Karpas-422 (cell line): ENCODE measurements around the gene TP53BP2. TPM values are rescaled to one million over a fixed set of nuclear protein-coding genes. Genes with fewer than 3 reads are reported as not detected.
"Not testable (repeated sequence)": the region's sequence is repeated elsewhere in the genome, so short reads cannot be mapped to it uniquely, and the experiment has no call there.

ENCODE experiments used
- DNase-seq: peaks from one replicate; pipeline ENCODE4 v3.0.0-alpha.2; 2015
- H2AFZ ChIP-seq: fragments of 200-600 bp; sonication (generic); 2 replicates; pipeline ENCODE4 v1.6.1; 2014; ENCODE audit warnings: antibody characterized with exemption, low read length, mixed read lengths
- H3K27ac ChIP-seq: fragments of 200-600 bp; sonication (generic); 2 replicates; pipeline ENCODE4 v1.5.1; 2014; ENCODE audit warnings: mild to moderate bottlenecking, low read length, moderate library complexity
- H3K27me3 ChIP-seq: fragments of 200-600 bp; sonication (generic); 2 replicates; pipeline ENCODE4 v1.6.1; 2014; ENCODE audit warnings: low read length, mixed read lengths
- H3K36me3 ChIP-seq: fragments of 200-600 bp; sonication (generic); 2 replicates; pipeline ENCODE4 v1.6.1; 2014; ENCODE audit warnings: low read length, mixed read lengths; ENCODE audit not compliant: insufficient read depth
- H3K4me1 ChIP-seq: fragments of 200-600 bp; sonication (generic); 2 replicates; pipeline ENCODE4 v1.6.1; 2014; ENCODE audit warnings: mild to moderate bottlenecking, low read length, mixed read lengths
- H3K4me2 ChIP-seq: fragments of 200-600 bp; sonication (generic); 2 replicates; pipeline ENCODE4 v1.6.1; 2014; ENCODE audit warnings: low read length, low read depth, mild to moderate bottlenecking; ENCODE audit not compliant: poor library complexity, severe bottlenecking
- H3K4me3 ChIP-seq: fragments of 200-600 bp; sonication (generic); 2 replicates; pipeline ENCODE4 v1.5.1; 2014; ENCODE audit warnings: mild to moderate bottlenecking, antibody characterized with exemption, low read length, mixed read lengths
- H3K79me2 ChIP-seq: fragments of 200-600 bp; sonication (generic); 2 replicates; pipeline ENCODE4 v1.6.1; 2014; ENCODE audit warnings: mild to moderate bottlenecking, low read length, mixed read lengths
- H3K9ac ChIP-seq: fragments of 200-600 bp; sonication (generic); 2 replicates; pipeline ENCODE4 v1.6.0; 2014; ENCODE audit warnings: low read length
- H3K9me2 ChIP-seq: fragments of 200-600 bp; sonication (generic), shearing (Covaris generic); replicated peaks from 2 replicates; pipeline ENCODE4 v1.6.0; 2014; ENCODE audit warnings: mild to moderate bottlenecking, low read length, moderate library complexity; ENCODE audit not compliant: insufficient read depth
- H3K9me3 ChIP-seq: fragments of 300-700, 200-600 bp; sonication (generic); 2 replicates; pipeline ENCODE4 v1.6.1; 2014; ENCODE audit warnings: low read length, mixed read lengths
- H4K20me1 ChIP-seq: fragments of 200-600 bp; sonication (generic); 2 replicates; pipeline ENCODE4 v1.6.1; 2014; ENCODE audit warnings: mild to moderate bottlenecking, antibody characterized with exemption, low read length, low read depth; ENCODE audit not compliant: insufficient read depth
- total RNA-seq: library from RNA; depleted of rRNA; stranded (reverse); fragments of >200 nt; shearing (Covaris generic); gene quantifications from 2 replicates; pipeline ENCODE4 v1.2.3, GENCODE V29; 2014; ENCODE audit warnings: low replicate concordance

Gene TP53BP2
- total RNA-seq, 1 experiment from 2014 or later = 1.5 TPM

GRCh38 chr1:223824712-223825111 lies 21.0 kb downstream of the TP53BP2 start:
- DNase-seq = no peak
- H3K27me3 ChIP-seq = no peaks in the 10 kb centered on the region
- H3K27ac ChIP-seq = no peak overlapping the region
- no peak overlapping the region for H2AFZ ChIP-seq
- H3K9me2 ChIP-seq = no peaks in the 10 kb centered on the region
- H3K4me1 ChIP-seq = no peaks in the 10 kb centered on the region
- no peak overlapping the region for H3K4me2 ChIP-seq
- no peaks in the 10 kb centered on the region for H4K20me1 ChIP-seq
- no peak overlapping the region for H3K9ac ChIP-seq
- H3K36me3 ChIP-seq = no peaks in the 10 kb centered on the region
- H3K4me3 ChIP-seq = no peak overlapping the region
- no peaks in the 10 kb centered on the region for H3K9me3 ChIP-seq
- H3K79me2 ChIP-seq = no peaks in the 10 kb centered on the region

- Histone ChIP-seq H3K36me3 (no peaks in the 10 kb centered on the region), H4K20me1 (no peaks in the 10 kb centered on the region), H2AFZ (no peak overlapping the region), H3K9me3 (no peaks in the 10 kb centered on the region), H3K27me3 (no peaks in the 10 kb centered on the region), H3K79me2 (no peaks in the 10 kb centered on the region), H3K9ac (no peak overlapping the region), H3K9me2 (no peaks in the 10 kb centered on the region), H3K27ac (no peak overlapping the region), H3K4me3 (no peak overlapping the region), H3K4me1 (no peaks in the 10 kb centered on the region), H3K4me2 (no peak overlapping the region)
- no peak for DNase-seq
These were observed 21.5 kb downstream of the TP53BP2 start for GRCh38 chr1:223824287-223824686.

- Histone ChIP-seq H3K9ac (no peak overlapping the region), H2AFZ (no peak overlapping the region)
These were observed 24.8 kb downstream of the TP53BP2 start for GRCh38 chr1:223820971-223821370.

GRCh38 chr1:223820515-223820858 lies 25.3 kb downstream of the TP53BP2 start:
- H3K27me3 ChIP-seq = no peaks in the 10 kb centered on the region
- H3K4me3 ChIP-seq = no peak overlapping the region
- H3K4me1 ChIP-seq = no peaks in the 10 kb centered on the region
- H3K9ac ChIP-seq = no peak overlapping the region
- H3K79me2 ChIP-seq = no peaks in the 10 kb centered on the region
- H3K9me2 ChIP-seq = no peaks in the 10 kb centered on the region
- H4K20me1 ChIP-seq = no peaks in the 10 kb centered on the region
- no peaks in the 10 kb centered on the region for H3K36me3 ChIP-seq
- H3K9me3 ChIP-seq = no peaks in the 10 kb centered on the region
- H3K4me2 ChIP-seq = no peak overlapping the region
- H3K27ac ChIP-seq = no peak overlapping the region
- no peak for DNase-seq
- no peak overlapping the region for H2AFZ ChIP-seq

More at GRCh38 chr1:223820971-223821370, 24.8 kb downstream of the TP53BP2 start:
- H3K9me3 ChIP-seq = no peaks in the 10 kb centered on the region
- H3K36me3 ChIP-seq = no peaks in the 10 kb centered on the region
- no peaks in the 10 kb centered on the region for H4K20me1 ChIP-seq
- H3K4me3 ChIP-seq = no peak overlapping the region
- no peak for DNase-seq
- H3K79me2 ChIP-seq = no peaks in the 10 kb centered on the region
- H3K4me1 ChIP-seq = no peaks in the 10 kb centered on the region
- no peaks in the 10 kb centered on the region for H3K9me2 ChIP-seq
- H3K27ac ChIP-seq = no peak overlapping the region
- no peak overlapping the region for H3K4me2 ChIP-seq
- H3K27me3 ChIP-seq = no peaks in the 10 kb centered on the region

- no peak overlapping the region for H3K4me2 ChIP-seq
- H2AFZ ChIP-seq = no peak overlapping the region
- H3K9ac ChIP-seq = no peak overlapping the region
- no peaks in the 10 kb centered on the region for H3K4me1 ChIP-seq
- no peaks in the 10 kb centered on the region for H3K27me3 ChIP-seq
- DNase-seq = no peak
- no peaks in the 10 kb centered on the region for H3K36me3 ChIP-seq
- no peaks in the 10 kb centered on the region for H4K20me1 ChIP-seq
- H3K27ac ChIP-seq = no peak overlapping the region
- H3K4me3 ChIP-seq = no peak overlapping the region
- H3K9me2 ChIP-seq = no peaks in the 10 kb centered on the region
- H3K79me2 ChIP-seq = no peaks in the 10 kb centered on the region
- no peaks in the 10 kb centered on the region for H3K9me3 ChIP-seq
These were observed 25.8 kb downstream of the TP53BP2 start for GRCh38 chr1:223819730-223820514.

GRCh38 chr1:223817265-223817664 lies 28.5 kb downstream of the TP53BP2 start:
- not testable (repeated sequence) for H3K4me1 ChIP-seq, H2AFZ ChIP-seq, H3K36me3 ChIP-seq, H3K9me2 ChIP-seq, H3K9me3 ChIP-seq, H3K27ac ChIP-seq, H3K27me3 ChIP-seq, H3K79me2 ChIP-seq, H4K20me1 ChIP-seq, H3K9ac ChIP-seq, H3K4me3 ChIP-seq, DNase-seq, H3K4me2 ChIP-seq

- H3K9me2 ChIP-seq = no peaks in the 10 kb centered on the region
- no peak overlapping the region for H3K9ac ChIP-seq
- H3K36me3 ChIP-seq = no peaks in the 10 kb centered on the region
- no peaks in the 10 kb centered on the region for H3K79me2 ChIP-seq
- H4K20me1 ChIP-seq = no peaks in the 10 kb centered on the region
- H3K4me3 ChIP-seq = no peak overlapping the region
- H3K9me3 ChIP-seq = no peaks in the 10 kb centered on the region
- H2AFZ ChIP-seq = no peak overlapping the region
- H3K4me2 ChIP-seq = no peak overlapping the region
- DNase-seq = no peak
- no peaks in the 10 kb centered on the region for H3K27me3 ChIP-seq
- no peak overlapping the region for H3K27ac ChIP-seq
- H3K4me1 ChIP-seq = no peaks in the 10 kb centered on the region
These were observed 29.9 kb downstream of the TP53BP2 start for GRCh38 chr1:223815865-223816264.

- no peak overlapping the region for H2AFZ ChIP-seq
- H3K4me1 ChIP-seq = no peaks in the 10 kb centered on the region
- H3K27me3 ChIP-seq = no peaks in the 10 kb centered on the region
- no peaks in the 10 kb centered on the region for H3K9me2 ChIP-seq
- no peaks in the 10 kb centered on the region for H3K36me3 ChIP-seq
- H3K4me2 ChIP-seq = no peak overlapping the region
- no peak overlapping the region for H3K4me3 ChIP-seq
- H3K27ac ChIP-seq = no peak overlapping the region
- no peaks in the 10 kb centered on the region for H3K79me2 ChIP-seq
- no peak overlapping the region for H3K9ac ChIP-seq
- DNase-seq = no peak
- no peaks in the 10 kb centered on the region for H4K20me1 ChIP-seq
- H3K9me3 ChIP-seq = no peaks in the 10 kb centered on the region
These were observed 30.5 kb downstream of the TP53BP2 start for GRCh38 chr1:223815020-223815853.
